Prostate gland (tissue), 2 donors: ENCODE data around the gene TPCN1. TPM values are rescaled to one million over a fixed set of nuclear protein-coding genes. Genes with fewer than 3 reads are reported as not detected.

Experiments used
- DNase-seq: peaks from one replicate; pipeline ENCODE4 v3.0.0-alpha.2; 2019; ENCODE audit warnings: low spot score
- H3K27ac ChIP-seq, 2 donors: fragments of 200-600 bp; sonication (generic); 2 replicates each; pipeline ENCODE4 v1.5.1; 2017 to 2019
- H3K27me3 ChIP-seq: fragments of 200-600 bp; sonication (generic); replicated peaks from 2 replicates; pipeline ENCODE4 v1.5.1; 2019; ENCODE audit not compliant: insufficient read depth
- H3K36me3 ChIP-seq, 2 donors: fragments of 200-600 bp; sonication (generic); 1 replicate in 1 of 2; 2 replicates in 1 of 2; pipeline versions ENCODE4 v1.5.1 to v1.8.1; 2017 to 2019
- H3K4me1 ChIP-seq: fragments of 200-600 bp; sonication (generic); replicated peaks from 2 replicates; pipeline ENCODE4 v1.5.1; 2019
- H3K4me3 ChIP-seq, 2 donors: fragments of 200-600 bp; sonication (generic); 2 replicates each; pipeline ENCODE4 v1.5.1; 2017 to 2019
- H3K9me3 ChIP-seq: fragments of 200-600 bp; sonication (generic); 2 replicates; pipeline ENCODE4 v1.5.1; 2017
- POLR2A ChIP-seq: fragments of 450-650 bp; IDR thresholded peaks from one replicate; pipeline ENCODE4 v1.6.1; 2016; ENCODE audit warnings: antibody characterized with exemption, mild to moderate bottlenecking
- POLR2AphosphoS5 ChIP-seq: sonication (generic); formaldehyde crosslinking; IDR thresholded peaks from one replicate; pipeline ENCODE4 v1.6.1; 2017; ENCODE audit warnings: antibody characterized with exemption
- WGBS: methylation state at CpG from one replicate; pipeline ENCODE4 v1.1.5; 2018; 5-methylcytosine and 5-hydroxymethylcytosine counted together
- intact Hi-C: fragments of 100-400 bp; cut with DNase I; formaldehyde crosslinking; loops from one replicate; pipeline ENCODE4 v1.14.2; 2022
- total RNA-seq, 2 donors: library from RNA; depleted of rRNA; stranded (reverse); fragments of >200 nt; gene quantifications; one replicate each; pipeline ENCODE4 v1.1.0, GENCODE V29; 2016
- TF ChIP-seq, protein P1 (sequence below), 4 experiments: fragments of 200-600 bp in 2 of 4; fragments of 450-650 bp in 2 of 4; sonication (generic) in 2 of 4; IDR thresholded peaks; 1 replicate in 3 of 4; 2 replicates in 1 of 4; pipeline ENCODE4 v1.5.1; 2016 to 2019; ENCODE audit warnings: antibody characterized with exemption in 4 of 4, mild to moderate bottlenecking in 2 of 4, moderate library complexity in 2 of 4

The TPCN1 gene
- total RNA-seq, 2 donors from 2014 or later = 52.6 to 65.3 TPM

DNA sequence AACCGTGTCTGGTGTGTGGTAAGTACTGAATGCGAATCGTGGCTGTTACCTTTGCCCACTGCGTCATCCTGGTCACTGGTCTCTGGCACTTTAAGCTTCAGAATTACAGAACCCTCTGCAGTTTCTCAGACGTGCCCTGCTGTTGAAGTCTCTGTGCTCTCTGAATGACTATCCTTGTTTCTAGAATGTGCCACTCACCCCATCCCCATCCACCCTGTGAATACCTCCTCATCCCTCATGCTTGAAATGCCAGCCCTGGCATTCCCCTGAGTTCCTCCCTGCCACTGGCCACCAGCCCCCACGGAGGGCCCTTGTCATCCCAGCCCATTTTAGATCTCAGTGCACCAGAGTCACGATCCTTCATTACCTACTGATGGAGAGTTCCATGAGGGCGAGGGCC is 21.3 kb downstream of the TPCN1 start:
- intact Hi-C loops = no loop called here
- H3K36me3 ChIP-seq = no peaks in the 10 kb centered on the region
- H3K27me3 ChIP-seq = no peaks in the 10 kb centered on the region
- peak overlapping the region; percentile 86 to 91 for H3K27ac ChIP-seq
- H3K9me3 ChIP-seq = no peaks in the 10 kb centered on the region
- 91% methylated on average over 8 of the region's 8 CpGs for WGBS
- DNase-seq = no peak
- TF ChIP-seq POLR2A (no peak), POLR2AphosphoS5 (no peak)
- TF ChIP-seq, protein P1, sequence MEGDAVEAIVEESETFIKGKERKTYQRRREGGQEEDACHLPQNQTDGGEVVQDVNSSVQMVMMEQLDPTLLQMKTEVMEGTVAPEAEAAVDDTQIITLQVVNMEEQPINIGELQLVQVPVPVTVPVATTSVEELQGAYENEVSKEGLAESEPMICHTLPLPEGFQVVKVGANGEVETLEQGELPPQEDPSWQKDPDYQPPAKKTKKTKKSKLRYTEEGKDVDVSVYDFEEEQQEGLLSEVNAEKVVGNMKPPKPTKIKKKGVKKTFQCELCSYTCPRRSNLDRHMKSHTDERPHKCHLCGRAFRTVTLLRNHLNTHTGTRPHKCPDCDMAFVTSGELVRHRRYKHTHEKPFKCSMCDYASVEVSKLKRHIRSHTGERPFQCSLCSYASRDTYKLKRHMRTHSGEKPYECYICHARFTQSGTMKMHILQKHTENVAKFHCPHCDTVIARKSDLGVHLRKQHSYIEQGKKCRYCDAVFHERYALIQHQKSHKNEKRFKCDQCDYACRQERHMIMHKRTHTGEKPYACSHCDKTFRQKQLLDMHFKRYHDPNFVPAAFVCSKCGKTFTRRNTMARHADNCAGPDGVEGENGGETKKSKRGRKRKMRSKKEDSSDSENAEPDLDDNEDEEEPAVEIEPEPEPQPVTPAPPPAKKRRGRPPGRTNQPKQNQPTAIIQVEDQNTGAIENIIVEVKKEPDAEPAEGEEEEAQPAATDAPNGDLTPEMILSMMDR (IDR thresholded peaks at IDR 0.05) = no peak
- peaks cover 49% of the 10 kb centered on the region for H3K4me1 ChIP-seq
- no peak overlapping the region for H3K4me3 ChIP-seq

DNA sequence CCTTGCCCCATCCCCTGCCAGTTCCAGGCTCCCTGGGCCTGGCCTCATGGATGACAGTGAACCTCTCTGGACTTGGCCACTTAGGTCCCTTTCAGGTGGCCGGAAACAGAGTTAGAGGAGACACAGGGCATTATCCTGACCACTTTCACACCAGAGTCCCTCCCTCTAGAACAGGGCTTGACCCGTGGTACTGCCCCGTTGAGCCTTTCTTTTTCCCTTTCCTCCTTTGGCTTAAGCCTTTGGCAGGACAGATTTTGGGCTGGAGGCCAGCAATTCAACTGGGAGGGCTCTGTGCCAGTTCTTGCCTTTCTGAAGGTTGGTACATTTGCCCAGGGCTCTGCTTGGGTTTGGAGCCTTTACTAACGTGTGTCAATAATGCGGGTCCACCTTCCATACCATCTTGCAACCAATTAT is 22.8 kb downstream of the TPCN1 start:
- WGBS = 20% methylated on average over 5 of the region's 5 CpGs
- intact Hi-C loops = no loop called here

DNA sequence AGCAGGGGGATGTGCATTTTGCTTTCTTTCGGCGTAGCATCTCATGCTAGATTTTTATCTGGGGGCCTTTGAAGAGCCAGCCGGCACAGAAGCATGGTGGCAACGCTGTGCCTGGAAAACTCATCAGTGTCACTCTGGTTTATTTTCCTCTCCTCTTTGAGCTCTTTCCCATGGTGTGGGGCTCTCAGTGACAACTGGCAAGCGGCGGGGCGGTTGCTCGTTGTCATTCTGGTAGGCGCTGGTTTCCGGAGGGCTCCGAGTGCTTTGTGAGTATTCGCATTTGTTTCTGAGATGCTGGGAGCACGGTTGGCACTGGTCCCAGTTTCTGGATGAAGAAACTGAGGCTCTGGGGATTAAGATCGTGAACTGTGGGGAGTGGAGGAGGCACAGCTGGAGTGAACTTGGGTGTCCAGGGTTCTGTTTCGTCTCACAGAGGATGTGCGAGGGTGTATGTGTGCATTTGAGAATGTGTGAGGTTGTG is 23.3 kb downstream of the TPCN1 start:
- 56% methylated on average over 16 of the region's 16 CpGs for WGBS
- Histone ChIP-seq H3K4me3 (no peak overlapping the region), H3K4me1 (peaks cover 44% of the 10 kb centered on the region), H3K36me3 (no peaks in the 10 kb centered on the region), H3K9me3 (no peaks in the 10 kb centered on the region), H3K27ac (peak overlapping the region; percentile 86 to 91), H3K27me3 (no peaks in the 10 kb centered on the region)
- intact Hi-C loops = no loop called here
- no peak for DNase-seq
- TF ChIP-seq POLR2AphosphoS5 = no peak
- TF ChIP-seq POLR2A = no peak
- TF ChIP-seq, protein P1 (IDR thresholded peaks at IDR 0.05) = no peak

More for the DNA sequence above, 22.8 kb downstream of the TPCN1 start:
- no peaks in the 10 kb centered on the region for H3K27me3 ChIP-seq
- H3K27ac ChIP-seq = peak overlapping the region; percentile 86 to 91
- no peak overlapping the region for H3K4me3 ChIP-seq
- peak; percentile 86 for DNase-seq
- no peaks in the 10 kb centered on the region for H3K9me3 ChIP-seq
- H3K4me1 ChIP-seq = peaks cover 49% of the 10 kb centered on the region
- TF ChIP-seq, protein P1 (IDR thresholded peaks at IDR 0.05) = no peak
- peak; percentile 84 for TF ChIP-seq POLR2AphosphoS5
- H3K36me3 ChIP-seq = no peaks in the 10 kb centered on the region

DNA sequence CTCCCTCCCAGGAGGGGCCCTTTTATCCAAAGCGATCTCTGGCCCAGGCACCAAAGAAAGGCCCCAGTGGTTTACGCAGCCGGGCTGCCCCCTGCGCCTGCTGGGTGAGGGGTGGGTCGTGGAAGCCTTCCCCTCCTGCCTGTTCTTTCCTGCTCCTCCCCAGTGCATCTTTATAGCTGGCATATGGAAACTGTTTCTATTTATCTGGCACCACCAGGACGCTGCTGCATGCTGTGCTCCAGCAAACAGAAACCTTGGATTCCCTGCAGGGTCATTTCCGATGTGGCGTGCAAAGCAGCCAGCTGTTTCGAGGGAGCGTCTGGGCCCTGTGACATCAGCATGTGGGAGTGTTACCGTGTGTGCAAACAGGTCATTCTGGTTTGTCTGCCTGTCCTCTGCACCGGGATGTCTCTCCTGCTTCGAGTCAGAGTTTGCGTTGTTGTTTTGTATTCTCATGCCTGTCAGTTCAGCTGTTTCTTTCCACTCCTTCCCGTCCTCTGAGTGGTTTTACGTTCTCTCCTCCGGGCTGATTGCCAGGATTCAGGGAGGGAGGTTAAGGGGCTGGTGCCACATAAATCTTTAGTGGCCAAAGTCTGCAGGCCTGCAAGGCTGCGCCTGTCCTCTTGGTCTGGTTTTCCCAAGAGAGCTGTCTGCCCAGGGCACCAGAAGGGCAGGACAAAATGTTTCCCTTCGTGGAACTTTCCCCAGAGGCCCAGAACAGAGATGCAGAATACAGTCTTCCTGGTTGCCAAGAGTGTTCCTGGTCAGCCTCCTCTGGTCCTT is 24.6 kb downstream of the TPCN1 start:
- Histone ChIP-seq H3K36me3 (no peaks in the 10 kb centered on the region), H3K27ac (peak overlapping the region; percentile 86 to 91), H3K4me1 (peaks cover 33% of the 10 kb centered on the region), H3K9me3 (no peaks in the 10 kb centered on the region), H3K27me3 (no peaks in the 10 kb centered on the region), H3K4me3 (peak overlapping the region in 1 of 2 donors; percentile 1)
- DNase-seq = peak; percentile 96
- 8% methylated on average over 19 of the region's 19 CpGs for WGBS
- intact Hi-C loops = no loop called here
- TF ChIP-seq, protein P1 (IDR thresholded peaks at IDR 0.05) = peak in 2 of 4 experiments; percentile 13 to 39
- peak; percentile 94 for TF ChIP-seq POLR2AphosphoS5
- TF ChIP-seq POLR2A = peak; percentile 28
